PC-9 (cell line): ENCODE data around the gene FOXJ1.

Experiments
- EZH2 ChIP-seq: fragments of 200-600 bp; sonication (generic); IDR thresholded peaks from 2 replicates; pipeline ENCODE4 v1.8.0; 2017; ENCODE audit warnings: antibody characterized with exemption, low read depth
- TF ChIP-seq, protein P1 (sequence below): fragments of 200-600 bp; sonication (generic); conservative IDR thresholded peaks from 2 replicates; pipeline ENCODE4 v1.6.1; 2017; ENCODE audit warnings: mixed run types, antibody characterized with exemption, mild to moderate bottlenecking, moderate library complexity

DNA sequence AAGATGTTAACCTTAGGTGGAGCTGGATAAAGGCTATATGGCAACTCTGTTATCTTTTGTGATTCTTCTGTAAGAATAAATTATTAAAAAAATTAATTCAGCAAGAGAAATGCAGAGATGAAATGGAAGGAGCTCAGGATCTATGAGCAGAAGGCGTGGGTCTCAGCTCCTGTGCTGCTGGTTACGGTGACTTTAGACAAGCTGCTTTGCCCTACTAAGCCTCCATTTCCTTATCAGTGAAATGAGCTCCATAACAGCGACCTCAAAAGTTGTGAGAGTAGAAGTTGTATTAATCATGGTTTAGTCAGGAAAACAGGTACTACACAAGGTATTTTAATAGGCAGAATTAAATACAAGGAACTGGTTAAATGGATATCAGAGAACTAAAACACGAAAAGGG is 48.2 kb upstream of the FOXJ1 start:
- TF ChIP-seq, protein P1, sequence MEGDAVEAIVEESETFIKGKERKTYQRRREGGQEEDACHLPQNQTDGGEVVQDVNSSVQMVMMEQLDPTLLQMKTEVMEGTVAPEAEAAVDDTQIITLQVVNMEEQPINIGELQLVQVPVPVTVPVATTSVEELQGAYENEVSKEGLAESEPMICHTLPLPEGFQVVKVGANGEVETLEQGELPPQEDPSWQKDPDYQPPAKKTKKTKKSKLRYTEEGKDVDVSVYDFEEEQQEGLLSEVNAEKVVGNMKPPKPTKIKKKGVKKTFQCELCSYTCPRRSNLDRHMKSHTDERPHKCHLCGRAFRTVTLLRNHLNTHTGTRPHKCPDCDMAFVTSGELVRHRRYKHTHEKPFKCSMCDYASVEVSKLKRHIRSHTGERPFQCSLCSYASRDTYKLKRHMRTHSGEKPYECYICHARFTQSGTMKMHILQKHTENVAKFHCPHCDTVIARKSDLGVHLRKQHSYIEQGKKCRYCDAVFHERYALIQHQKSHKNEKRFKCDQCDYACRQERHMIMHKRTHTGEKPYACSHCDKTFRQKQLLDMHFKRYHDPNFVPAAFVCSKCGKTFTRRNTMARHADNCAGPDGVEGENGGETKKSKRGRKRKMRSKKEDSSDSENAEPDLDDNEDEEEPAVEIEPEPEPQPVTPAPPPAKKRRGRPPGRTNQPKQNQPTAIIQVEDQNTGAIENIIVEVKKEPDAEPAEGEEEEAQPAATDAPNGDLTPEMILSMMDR: no peak
- no peak for TF ChIP-seq EZH2
